OCI-LY7 (cell line): Measurements from ENCODE around the gene FBXW11. TPM values are rescaled to one million over a fixed set of nuclear protein-coding genes. Genes with fewer than 3 reads are reported as not detected.

Experiments
- BruUV-seq: library from RNA; stranded (reverse); fragments of 400-500 nt; replicated peaks from 2 replicates; lab custom pipeline; 2021; lab: Mats Ljungman, UMichigan
- CTCF ChIA-PET: fragments of 300-600 bp; sonication (Branson Sonifier 250); formaldehyde crosslinking; loops from one replicate; lab custom pipeline; 2022; ENCODE audit warnings: antibody characterized with exemption; ENCODE audit not compliant: unreplicated experiment; lab: Charles Lee
- POLR2A ChIA-PET: fragments of 300-600 bp; sonication (Branson Sonifier 250); formaldehyde crosslinking; loops from one replicate; lab custom pipeline; 2022; ENCODE audit warnings: antibody characterized with exemption; lab: Charles Lee
- DNase-seq: peaks from one replicate; pipeline ENCODE4 v3.0.0-alpha.2; 2015; ENCODE audit warnings: low spot score
- H2AFZ ChIP-seq: fragments of 200-600 bp; sonication (generic), shearing (Covaris generic); 2 replicates; pipeline ENCODE4 v1.6.1; 2014; ENCODE audit warnings: mild to moderate bottlenecking, antibody characterized with exemption, low read length, moderate library complexity
- H3K27ac ChIP-seq: fragments of 200-600 bp; sonication (generic); 2 replicates; pipeline ENCODE4 v1.5.1; 2014; ENCODE audit warnings: mixed run types, low read depth, mild to moderate bottlenecking, moderate library complexity, low read length, inconsistent platforms; ENCODE audit not compliant: poor library complexity, severe bottlenecking
- H3K36me3 ChIP-seq: fragments of 200-600 bp; sonication (generic); 2 replicates; pipeline ENCODE4 v1.6.1; 2014; ENCODE audit warnings: mild to moderate bottlenecking, antibody characterized with exemption, low read length, moderate library complexity, mixed read lengths; ENCODE audit not compliant: insufficient read depth
- H3K4me1 ChIP-seq: fragments of 200-600 bp; sonication (generic); 2 replicates; pipeline ENCODE4 v1.5.1; 2014; ENCODE audit warnings: mild to moderate bottlenecking, low read length; ENCODE audit not compliant: insufficient read depth, poor library complexity, severe bottlenecking
- H3K4me2 ChIP-seq: fragments of 200-600 bp; sonication (generic); 2 replicates; pipeline ENCODE4 v1.6.1; 2014; ENCODE audit warnings: mild to moderate bottlenecking, low read length
- H3K4me3 ChIP-seq: fragments of 200-600 bp; sonication (generic); 2 replicates; pipeline ENCODE4 v1.5.1; 2014; ENCODE audit warnings: mild to moderate bottlenecking, low read depth, low read length; ENCODE audit not compliant: poor library complexity, severe bottlenecking
- H3K79me2 ChIP-seq: fragments of 200-600 bp; sonication (generic); 2 replicates; pipeline ENCODE4 v1.6.1; 2016; ENCODE audit warnings: low read depth, mild to moderate bottlenecking, low read length, moderate library complexity, mixed read lengths; ENCODE audit not compliant: insufficient read depth
- H3K9me2 ChIP-seq: fragments of 200-600 bp; sonication (generic); 2 replicates; pipeline ENCODE4 v1.6.1; 2016; ENCODE audit warnings: mild to moderate bottlenecking, low read length, mixed read lengths; ENCODE audit not compliant: insufficient read depth
- H3K9me3 ChIP-seq: fragments of 200-600 bp; sonication (generic); 2 replicates; pipeline ENCODE4 v1.6.1; 2014; ENCODE audit warnings: mild to moderate bottlenecking, mixed run types, low read length, mixed read lengths
- H4K20me1 ChIP-seq: fragments of 200-600 bp; sonication (generic); 2 replicates; pipeline ENCODE4 v1.6.1; 2014; ENCODE audit warnings: mild to moderate bottlenecking, antibody characterized with exemption, low read length, moderate library complexity, mixed read lengths; ENCODE audit not compliant: insufficient read depth
- CTCF ChIP-seq: fragments of 200-600 bp; sonication (generic); conservative IDR thresholded peaks from 2 replicates; pipeline ENCODE4 v1.5.1; 2014; ENCODE audit warnings: mild to moderate bottlenecking, antibody characterized with exemption, low read length, moderate library complexity, mixed read lengths
- EZH2phosphoT487 ChIP-seq: fragments of 200-600 bp; sonication (generic); IDR thresholded peaks from 2 replicates; pipeline ENCODE4 v1.6.1; 2018; ENCODE audit warnings: low read depth, borderline replicate concordance, mild to moderate bottlenecking, mixed run types, antibody characterized with exemption, low read length, moderate library complexity, mixed read lengths
- intact Hi-C: fragments of 100-400 bp; cut with micrococcal nuclease; formaldehyde crosslinking; loops from one replicate; pipeline ENCODE4 v1.10.0; 2022; ENCODE audit not compliant: unreplicated experiment
- total RNA-seq, 2 experiments: library from RNA; depleted of rRNA in 1 of 2; stranded (reverse); fragments of >200 nt in 1 of 2; shearing (Covaris generic) in 1 of 2; gene quantifications; 2 replicates each; pipeline ENCODE4 v1.2.3, GENCODE V29; 2014 to 2022

Gene FBXW11
- total RNA-seq, 2 experiments from 2014 or later = 33.0 to 51.5 TPM

DNA sequence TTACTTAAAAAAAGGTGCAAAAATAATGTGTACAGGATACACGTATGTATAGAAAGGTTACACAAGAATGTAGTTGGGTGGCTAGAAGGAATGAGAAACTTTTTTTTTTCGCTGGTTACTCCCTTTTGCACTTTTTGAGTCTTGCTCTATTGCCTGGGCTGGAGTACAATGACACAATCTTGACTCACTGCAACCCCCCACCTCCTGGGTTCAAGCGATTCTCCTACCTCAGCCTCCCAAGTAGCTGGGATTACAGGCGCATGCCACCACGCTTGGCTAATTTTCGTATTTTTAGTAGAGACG is 15.8 kb downstream of the FBXW11 start:
- Histone ChIP-seq H3K4me2 (no peak overlapping the region), H3K4me3 (no peak overlapping the region), H3K9me3 (no peaks in the 10 kb centered on the region), H3K4me1 (peaks cover 24% of the 10 kb centered on the region), H3K9me2 (no peaks in the 10 kb centered on the region), H3K27ac (no peak overlapping the region), H3K36me3 (peaks cover 58% of the 10 kb centered on the region), H4K20me1 (no peaks in the 10 kb centered on the region), H3K79me2 (peaks cover 55% of the 10 kb centered on the region), H2AFZ (no peak overlapping the region)
- BruUV-seq = no TSS peak
- TF ChIP-seq CTCF (no peak), EZH2phosphoT487 (no peak)
- intact Hi-C loops = no loop called here
- ChIA-PET POLR2A (no interaction called here), CTCF (no interaction called here)
- no peak for DNase-seq

GRCh38 chr5:171989946-171990712 is 16.3 kb downstream of the FBXW11 start:
- no peak overlapping the region for H2AFZ ChIP-seq
- no peaks in the 10 kb centered on the region for H3K9me2 ChIP-seq
- intact Hi-C loops = no loop called here
- H4K20me1 ChIP-seq = no peaks in the 10 kb centered on the region
- no peaks in the 10 kb centered on the region for H3K9me3 ChIP-seq
- CTCF ChIA-PET = no interaction called here
- no TSS peak for BruUV-seq
- peak overlapping the region; percentile 29 for H3K4me2 ChIP-seq
- peaks cover 57% of the 10 kb centered on the region for H3K36me3 ChIP-seq
- no peak overlapping the region for H3K4me3 ChIP-seq
- peaks cover 58% of the 10 kb centered on the region for H3K79me2 ChIP-seq
- DNase-seq = no peak
- TF ChIP-seq CTCF = no peak
- TF ChIP-seq EZH2phosphoT487 = no peak
- POLR2A ChIA-PET = interaction anchor here (0.5 to 0.8 kb wide), 3 partner anchors 16 to 280 kb away, joined by 3 to 8 read pairs (median 3); partner anchors contain the start of gene FBXW11
- peak overlapping the region; percentile 1 for H3K27ac ChIP-seq
- peaks cover 25% of the 10 kb centered on the region for H3K4me1 ChIP-seq

DNA sequence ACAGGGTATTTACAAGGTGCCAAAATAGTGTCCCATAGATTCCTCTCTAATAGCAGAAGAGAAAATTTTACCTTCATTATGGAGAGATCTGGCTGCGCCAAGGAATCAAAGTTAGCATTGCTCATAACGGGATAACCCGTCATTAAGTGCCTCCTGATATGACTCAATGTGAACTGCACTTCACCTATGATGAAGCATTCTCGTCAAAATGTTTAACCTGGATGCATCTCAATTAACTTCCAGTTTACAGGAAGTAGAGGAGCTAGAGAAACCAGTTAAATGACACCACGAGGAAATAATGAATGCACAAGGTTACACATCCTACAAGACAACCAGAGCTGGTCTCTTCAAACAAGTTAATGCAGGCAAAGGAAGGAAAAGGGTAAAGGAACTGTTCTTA is 17.2 kb downstream of the FBXW11 start:
- ChIA-PET POLR2A (interaction anchor here (0.5 to 0.8 kb wide), 3 partner anchors 17 to 281 kb away, joined by 3 to 8 read pairs (median 3); partner anchors contain the start of gene FBXW11), CTCF (no interaction called here)
- no peaks in the 10 kb centered on the region for H3K9me2 ChIP-seq
- no peaks in the 10 kb centered on the region for H3K9me3 ChIP-seq
- peaks cover 26% of the 10 kb centered on the region for H3K4me1 ChIP-seq
- H4K20me1 ChIP-seq = no peaks in the 10 kb centered on the region
- H3K4me3 ChIP-seq = no peak overlapping the region
- H3K4me2 ChIP-seq = peak overlapping the region; percentile 29
- DNase-seq = no peak
- H3K27ac ChIP-seq = peak overlapping the region; percentile 1
- H3K79me2 ChIP-seq = peaks cover 59% of the 10 kb centered on the region
- TF ChIP-seq EZH2phosphoT487 (no peak), CTCF (no peak)
- H2AFZ ChIP-seq = no peak overlapping the region
- H3K36me3 ChIP-seq = peaks cover 53% of the 10 kb centered on the region
- BruUV-seq = no TSS peak
- intact Hi-C loops = no loop called here
